ENCODE data around the gene SDR9C7. TPM values are rescaled to one million over a fixed set of nuclear protein-coding genes. Genes with fewer than 3 reads are reported as not detected.
"Not testable (repeated sequence)": the region's sequence is repeated elsewhere in the genome, so short reads cannot be mapped to it uniquely, and the experiment has no call there.

Gene SDR9C7
- total RNA-seq, 3 donors from 2014 or later = not detected

- Mint-ChIP-seq H3K4me3 (no peak overlapping the region), H3K9me3 (peaks cover 5% of the 10 kb centered on the region), H3K27me3 (ENCODE audit: low read depth) (peaks cover 5% of the 10 kb centered on the region), H3K4me1 (ENCODE audit: low read depth) (no peaks in the 10 kb centered on the region), H3K36me3 (ENCODE audit: insufficient read depth) (peaks cover 3% of the 10 kb centered on the region)
- ATAC-seq = no peak
- no peak for DNase-seq
Observed at GRCh38 chr12:56958422-56958821, 24.2 kb upstream of the SDR9C7 start.

GRCh38 chr12:56957229-56958052 is 23.2 kb upstream of the SDR9C7 start, which contains the start of gene RDH16:
Gene RDH16 (minus strand): TSS chr12:56957608. CDS start chr12:56957462, 146 bp downstream.
- Mint-ChIP-seq H3K9me3 (peaks cover 5% of the 10 kb centered on the region), H3K27me3 (ENCODE audit: low read depth) (peaks cover 5% of the 10 kb centered on the region), H3K4me1 (ENCODE audit: low read depth) (no peaks in the 10 kb centered on the region), H3K4me3 (no peak within 1 kb of the TSS), H3K36me3 (ENCODE audit: insufficient read depth) (peaks cover 3% of the 10 kb centered on the region)
- DNase-seq (no peak), ATAC-seq (no peak)

GRCh38 chr12:56955631-56956256 is 21.5 kb upstream of the SDR9C7 start:
- H3K4me1 Mint-ChIP-seq (ENCODE audit: low read depth) = no peaks in the 10 kb centered on the region
- DNase-seq = no peak
- peaks cover 5% of the 10 kb centered on the region for H3K27me3 Mint-ChIP-seq (ENCODE audit: low read depth)
- no peak overlapping the region for H3K4me3 Mint-ChIP-seq
- peaks cover 8% of the 10 kb centered on the region for H3K36me3 Mint-ChIP-seq (ENCODE audit: insufficient read depth)
- H3K9me3 Mint-ChIP-seq = peaks cover 5% of the 10 kb centered on the region
- no peak for ATAC-seq

- H3K27me3 Mint-ChIP-seq (ENCODE audit: low read depth) = peaks cover 5% of the 10 kb centered on the region
- H3K4me1 Mint-ChIP-seq (ENCODE audit: low read depth) = no peaks in the 10 kb centered on the region
- no peak for DNase-seq
- H3K9me3 Mint-ChIP-seq = peaks cover 5% of the 10 kb centered on the region
- peaks cover 11% of the 10 kb centered on the region for H3K36me3 Mint-ChIP-seq (ENCODE audit: insufficient read depth)
- no peak for ATAC-seq
- H3K4me3 Mint-ChIP-seq = no peak overlapping the region
Observed at GRCh38 chr12:56954958-56955355, 20.7 kb upstream of the SDR9C7 start.

- Mint-ChIP-seq H3K27me3 (ENCODE audit: low read depth) (peaks cover 5% of the 10 kb centered on the region), H3K36me3 (ENCODE audit: insufficient read depth) (peaks cover 11% of the 10 kb centered on the region), H3K4me1 (ENCODE audit: low read depth) (no peaks in the 10 kb centered on the region), H3K4me3 (no peak overlapping the region), H3K9me3 (peaks cover 5% of the 10 kb centered on the region)
- ATAC-seq = no peak
- no peak for DNase-seq
Observed at GRCh38 chr12:56954057-56954957, 20.1 kb upstream of the SDR9C7 start.

- ATAC-seq (no peak), DNase-seq (no peak)
- Mint-ChIP-seq H3K4me3 (no peak overlapping the region), H3K9me3 (peaks cover 5% of the 10 kb centered on the region), H3K27me3 (ENCODE audit: low read depth) (peaks cover 5% of the 10 kb centered on the region), H3K36me3 (ENCODE audit: insufficient read depth) (peaks cover 11% of the 10 kb centered on the region), H3K4me1 (ENCODE audit: low read depth) (no peaks in the 10 kb centered on the region)
Observed at GRCh38 chr12:56953314-56953713, 19.1 kb upstream of the SDR9C7 start.

- H3K36me3 Mint-ChIP-seq (ENCODE audit: insufficient read depth) = peaks cover 8% of the 10 kb centered on the region
- H3K4me1 Mint-ChIP-seq (ENCODE audit: low read depth) = no peaks in the 10 kb centered on the region
- H3K9me3 Mint-ChIP-seq = peaks cover 4% of the 10 kb centered on the region
- DNase-seq (no peak), ATAC-seq (no peak)
- H3K4me3 Mint-ChIP-seq = no peak overlapping the region
- H3K27me3 Mint-ChIP-seq (ENCODE audit: low read depth) = peaks cover 3% of the 10 kb centered on the region
Observed at GRCh38 chr12:56951582-56952339, 17.6 kb upstream of the SDR9C7 start.

- peaks cover 4% of the 10 kb centered on the region for H3K9me3 Mint-ChIP-seq
- H3K27me3 Mint-ChIP-seq (ENCODE audit: low read depth) = peaks cover 3% of the 10 kb centered on the region
Observed at GRCh38 chr12:56948881-56949280, 14.7 kb upstream of the SDR9C7 start.

GRCh38 chr12:56948457-56948777 is 14.2 kb upstream of the SDR9C7 start:
- peaks cover 4% of the 10 kb centered on the region for H3K9me3 Mint-ChIP-seq
- H3K36me3 Mint-ChIP-seq (ENCODE audit: insufficient read depth) = peaks cover 8% of the 10 kb centered on the region
- no peaks in the 10 kb centered on the region for H3K4me1 Mint-ChIP-seq (ENCODE audit: low read depth)
- ATAC-seq = no peak
- no peak for DNase-seq
- H3K4me3 Mint-ChIP-seq = no peak overlapping the region
- peaks cover 3% of the 10 kb centered on the region for H3K27me3 Mint-ChIP-seq (ENCODE audit: low read depth)

More at GRCh38 chr12:56948881-56949280, 14.7 kb upstream of the SDR9C7 start:
- Mint-ChIP-seq H3K4me3 (no peak overlapping the region), H3K4me1 (ENCODE audit: low read depth) (no peaks in the 10 kb centered on the region), H3K36me3 (ENCODE audit: insufficient read depth) (peaks cover 8% of the 10 kb centered on the region)
- ATAC-seq (no peak), DNase-seq (no peak)

- Mint-ChIP-seq H3K4me3 (no peak overlapping the region), H3K27me3 (ENCODE audit: low read depth) (peaks cover 3% of the 10 kb centered on the region), H3K36me3 (ENCODE audit: insufficient read depth) (peaks cover 8% of the 10 kb centered on the region), H3K9me3 (peaks cover 4% of the 10 kb centered on the region), H3K4me1 (ENCODE audit: low read depth) (no peaks in the 10 kb centered on the region)
- ATAC-seq = no peak
- no peak for DNase-seq
Observed at GRCh38 chr12:56947633-56948456, 13.6 kb upstream of the SDR9C7 start.

GRCh38 chr12:56943878-56944277 is 9.7 kb upstream of the SDR9C7 start:
- no peak for DNase-seq
- no peaks in the 10 kb centered on the region for H3K4me1 Mint-ChIP-seq (ENCODE audit: low read depth)
- no peak for ATAC-seq
- peaks cover 4% of the 10 kb centered on the region for H3K9me3 Mint-ChIP-seq
- peaks cover 9% of the 10 kb centered on the region for H3K27me3 Mint-ChIP-seq (ENCODE audit: low read depth)
- H3K4me3 Mint-ChIP-seq = no peak overlapping the region
- no peaks in the 10 kb centered on the region for H3K36me3 Mint-ChIP-seq (ENCODE audit: insufficient read depth)

GRCh38 chr12:56943374-56943773 is 9.2 kb upstream of the SDR9C7 start:
- not testable (repeated sequence) for ATAC-seq; H3K4me3 Mint-ChIP-seq; H3K27me3 Mint-ChIP-seq (ENCODE audit: low read depth); H3K4me1 Mint-ChIP-seq (ENCODE audit: low read depth); H3K9me3 Mint-ChIP-seq; DNase-seq; H3K36me3 Mint-ChIP-seq (ENCODE audit: insufficient read depth)

- Mint-ChIP-seq H3K27me3 (ENCODE audit: low read depth) (peaks cover 9% of the 10 kb centered on the region), H3K9me3 (no peaks in the 10 kb centered on the region), H3K36me3 (ENCODE audit: insufficient read depth) (no peaks in the 10 kb centered on the region), H3K4me3 (no peak overlapping the region), H3K4me1 (ENCODE audit: low read depth) (no peaks in the 10 kb centered on the region)
- DNase-seq (no peak), ATAC-seq (no peak)
Observed at GRCh38 chr12:56941299-56942017, 7.2 kb upstream of the SDR9C7 start.
